HG03565 (cell line): ENCODE measurements around the gene EPHA7.

Experiments used
- ATAC-seq: cut with Tn5 transposase; IDR thresholded peaks from one replicate; pipeline ENCODE4 v1.9.1; 2021; ENCODE audit warnings: mild to moderate bottlenecking, moderate library complexity; ENCODE audit not compliant: unreplicated experiment

EPHA7 gene

DNA sequence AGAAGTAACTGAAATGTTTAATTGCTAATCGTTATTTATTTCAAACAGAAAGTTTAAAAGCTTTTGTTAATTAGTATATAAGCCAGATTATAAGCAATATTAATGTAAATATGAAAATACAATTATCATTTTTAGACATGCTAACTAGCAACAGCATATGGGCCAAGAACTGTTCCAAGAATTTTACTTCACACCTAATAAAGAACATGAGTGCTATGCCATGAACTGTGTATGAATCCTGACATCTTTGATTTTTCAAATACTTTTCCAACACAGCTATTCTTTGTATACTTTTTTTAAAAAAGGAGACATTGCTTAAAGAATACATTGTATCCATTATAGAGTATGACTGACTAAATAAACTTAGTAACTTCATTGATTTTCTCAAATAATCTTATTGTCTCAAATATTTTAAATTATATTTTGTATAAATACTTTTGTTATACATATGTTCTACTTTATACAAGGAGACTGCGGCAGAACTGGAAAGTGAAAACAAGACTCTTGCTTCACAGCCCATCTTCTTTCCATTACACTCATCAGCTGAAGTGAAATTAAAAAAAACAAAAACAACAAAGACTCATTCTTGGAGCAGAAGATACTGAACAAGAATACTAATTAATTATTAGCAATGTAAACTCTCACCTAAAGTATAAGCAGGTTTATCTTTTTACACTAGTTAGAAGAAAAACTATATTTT, 89.9 kb downstream of the EPHA7 start:
- ATAC-seq: no peak

DNA sequence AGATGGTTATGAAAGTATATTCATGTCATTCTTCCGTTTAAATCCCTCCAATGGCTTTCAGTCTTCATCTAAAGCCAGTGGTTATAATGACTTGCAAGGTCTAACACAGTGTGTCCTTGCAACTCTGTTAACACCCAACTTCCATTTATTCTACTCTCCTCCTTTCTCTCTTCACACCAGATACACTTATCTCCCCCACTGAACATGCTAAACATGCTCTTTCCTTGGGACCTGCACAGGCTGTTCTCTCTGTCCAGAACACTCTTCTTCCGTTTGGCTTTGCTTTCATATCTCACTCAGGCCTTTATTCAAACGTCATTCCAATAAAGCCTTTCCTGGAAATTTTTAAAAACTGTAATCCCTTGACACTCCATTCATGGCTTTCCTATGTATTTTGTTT, 91.5 kb downstream of the EPHA7 start:
- ATAC-seq: no peak

DNA sequence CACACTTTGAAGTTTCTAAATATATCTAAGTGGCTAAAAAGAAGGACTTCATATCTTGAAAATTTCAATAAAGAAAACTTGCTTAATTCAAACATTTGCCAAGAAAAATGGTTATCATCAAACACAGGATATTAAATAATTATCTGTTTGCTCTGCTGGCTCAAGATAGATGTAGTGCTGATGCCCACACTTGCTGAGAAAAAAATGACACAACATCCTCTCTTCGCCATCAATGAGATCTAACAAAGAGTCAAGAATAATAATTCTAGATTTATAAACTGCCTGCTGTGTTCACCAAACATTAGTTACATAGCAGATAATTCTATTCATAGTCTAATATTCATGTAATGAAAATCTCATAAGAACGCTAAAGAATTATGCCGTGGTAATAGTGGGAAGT, 93.6 kb downstream of the EPHA7 start:
- ATAC-seq: no peak

DNA sequence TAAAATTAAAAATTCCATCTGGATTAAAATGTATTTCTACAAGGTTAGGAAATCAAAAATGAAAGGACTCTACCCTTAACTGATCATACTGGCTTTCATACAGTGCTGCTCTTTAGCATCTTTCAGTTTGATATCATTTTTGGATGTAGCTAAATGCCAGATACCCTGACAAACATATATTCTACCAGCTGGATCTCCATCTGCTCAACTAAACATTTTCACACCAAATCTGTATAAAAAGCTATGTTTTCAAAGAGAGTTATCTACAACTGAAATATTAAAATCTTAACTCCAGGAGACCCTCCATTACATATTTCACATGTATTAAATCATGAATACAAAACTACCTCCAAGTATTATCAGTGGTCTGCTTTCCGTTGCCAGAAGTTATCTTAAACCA, 95.7 kb downstream of the EPHA7 start:
- ATAC-seq: no peak

DNA sequence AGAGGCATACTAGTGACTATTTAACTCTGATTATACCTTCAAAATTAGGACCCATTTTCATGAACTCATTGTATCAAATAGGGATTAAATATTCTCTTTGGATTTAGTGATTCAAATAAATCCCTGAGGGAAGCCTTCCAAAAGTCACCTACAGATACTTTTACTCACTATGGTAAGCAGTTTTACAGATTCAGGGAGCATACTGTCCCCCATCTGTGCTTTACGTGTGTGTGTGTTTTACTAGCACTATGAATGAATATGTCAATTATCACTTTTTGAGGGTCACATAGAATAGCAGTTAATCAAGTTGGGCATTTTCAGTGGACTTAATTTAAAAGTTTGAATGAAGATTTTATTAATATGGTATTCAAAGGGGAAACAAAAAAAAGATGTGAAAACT, 96.7 kb downstream of the EPHA7 start:
- ATAC-seq: no peak

DNA sequence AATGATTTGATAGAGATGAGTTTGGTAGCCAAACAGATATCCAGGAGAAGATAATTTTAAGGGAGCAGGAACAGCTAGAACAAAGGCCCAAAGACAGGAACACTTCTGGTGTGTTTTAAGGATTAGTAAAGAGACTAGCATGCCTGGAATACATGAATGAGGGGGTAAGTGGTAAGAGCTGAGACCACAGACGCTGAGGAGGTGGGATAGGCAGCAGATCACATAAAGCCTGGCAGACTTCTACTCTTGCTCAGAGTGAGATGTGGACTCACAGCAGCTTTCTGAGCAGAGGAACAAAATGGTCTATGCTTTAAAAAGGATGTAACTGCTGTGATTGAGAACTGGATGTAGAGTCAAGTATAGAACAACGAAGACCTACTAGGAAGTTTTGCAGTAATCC, 100.1 kb downstream of the EPHA7 start:
- ATAC-seq: no peak

DNA sequence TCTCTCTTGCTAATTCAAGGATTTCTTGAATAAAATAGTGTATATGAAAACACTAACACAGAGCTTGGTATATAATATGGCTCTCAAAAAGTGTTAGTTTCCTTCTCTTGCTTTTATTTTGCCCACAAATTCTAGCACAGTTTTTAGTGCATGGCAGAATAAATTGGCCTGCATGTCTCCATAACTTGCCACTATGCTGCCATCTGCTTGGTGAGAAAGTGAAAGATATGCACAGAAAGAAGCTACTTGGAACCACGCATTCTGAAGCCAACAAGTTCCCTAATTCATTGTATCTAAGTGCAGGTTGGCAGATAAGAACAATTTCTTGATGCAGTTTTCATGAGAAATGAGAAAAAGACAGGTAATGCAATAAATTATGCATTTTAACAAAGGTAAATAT, 101.2 kb downstream of the EPHA7 start:
- ATAC-seq: no peak

DNA sequence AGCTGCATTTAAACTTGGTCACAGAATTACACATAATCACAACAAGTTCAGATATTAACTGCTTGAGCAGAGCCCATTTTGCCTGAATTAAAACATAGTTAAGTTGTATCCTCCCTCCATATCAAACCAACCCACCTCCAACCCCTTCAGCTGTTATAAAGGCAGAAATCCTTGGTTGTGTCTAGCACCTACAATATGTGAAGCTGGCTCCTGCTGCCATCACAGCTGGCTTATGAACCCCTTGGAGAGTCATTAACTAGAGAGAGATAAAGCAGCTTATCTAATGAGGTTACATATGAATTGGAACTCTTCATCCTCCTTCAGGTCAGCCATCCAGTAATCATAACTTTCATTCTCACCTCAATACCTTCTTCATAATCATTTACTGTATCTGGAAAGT, 101.8 kb downstream of the EPHA7 start:
- ATAC-seq: no peak

DNA sequence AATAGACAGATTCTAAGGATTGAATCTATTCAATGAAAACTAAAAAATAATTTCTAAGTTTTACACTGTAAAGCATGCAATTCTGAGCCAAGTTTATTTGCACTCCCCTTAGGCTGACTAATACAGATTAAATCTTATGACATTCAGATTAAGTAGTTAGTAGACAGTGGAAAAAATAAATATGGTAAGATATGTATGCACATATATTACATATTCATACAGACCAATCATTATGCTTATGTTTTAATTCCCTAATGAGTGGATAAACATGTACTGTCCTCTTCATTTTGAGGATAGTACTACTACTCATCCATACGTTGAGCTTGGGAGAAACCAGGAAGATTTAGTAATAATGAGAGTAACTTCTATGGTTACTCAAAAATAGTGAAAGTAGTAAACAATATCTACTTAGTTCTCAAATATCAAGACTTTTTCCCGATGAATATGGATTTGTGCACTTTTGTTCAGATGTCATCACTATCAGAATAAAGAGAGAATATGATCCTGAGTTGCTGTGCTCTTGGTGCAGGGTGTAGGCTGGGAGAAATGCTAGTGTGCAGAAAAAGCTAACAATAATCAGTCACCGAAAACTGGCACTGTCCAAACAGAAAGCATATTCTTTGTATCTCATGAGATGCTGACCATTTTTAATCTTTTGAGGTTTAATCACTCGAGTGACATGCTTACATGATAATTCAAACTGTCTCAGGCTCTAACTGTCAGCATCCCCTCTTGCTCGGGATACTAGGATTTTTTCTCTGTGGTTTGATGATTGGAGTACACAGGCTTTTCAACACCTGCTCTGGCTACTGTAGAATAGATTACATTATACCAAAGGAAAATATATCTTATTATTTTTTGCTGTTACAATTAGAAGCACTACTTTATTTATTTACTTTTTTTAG, 111.6 kb downstream of the EPHA7 start:
- ATAC-seq: no peak

DNA sequence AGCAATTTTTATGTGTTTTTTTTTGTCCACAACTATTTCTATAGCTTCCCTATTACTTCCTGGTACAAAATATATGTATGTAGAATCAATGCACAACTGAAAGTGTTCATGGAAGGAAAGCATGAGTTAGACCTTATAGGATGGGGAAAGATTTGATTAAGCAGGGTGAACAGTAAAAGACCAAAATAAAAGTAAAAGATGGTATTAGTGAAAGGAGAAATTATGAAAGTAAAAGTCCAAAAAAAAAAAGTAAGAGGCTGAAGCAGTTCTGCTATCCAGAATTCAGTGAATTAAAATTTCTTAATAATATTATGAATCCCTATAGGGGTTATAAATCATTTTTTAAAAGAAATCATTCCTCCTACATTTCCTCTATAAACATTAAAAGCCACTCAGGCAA, 114.3 kb downstream of the EPHA7 start:
- ATAC-seq: no peak

DNA sequence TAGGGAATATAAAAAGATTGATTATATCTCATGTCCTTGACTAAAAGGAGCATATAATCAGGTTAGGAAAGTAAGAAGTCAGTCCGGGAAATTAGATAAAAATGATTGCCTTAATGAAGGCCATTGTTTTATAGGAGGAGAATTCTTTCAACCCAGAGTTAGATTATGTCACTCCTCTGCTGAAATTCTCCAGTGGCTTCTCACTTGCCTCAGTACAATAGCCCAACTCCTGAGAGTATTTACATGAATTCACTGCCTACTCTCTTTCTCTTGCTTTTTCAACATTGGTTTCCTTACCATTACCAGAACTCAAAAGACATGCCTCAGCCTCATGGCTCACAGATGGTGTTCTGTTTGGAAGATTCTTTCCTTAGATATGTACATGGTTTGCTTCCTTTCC, 114.9 kb downstream of the EPHA7 start:
- no peak for ATAC-seq

DNA sequence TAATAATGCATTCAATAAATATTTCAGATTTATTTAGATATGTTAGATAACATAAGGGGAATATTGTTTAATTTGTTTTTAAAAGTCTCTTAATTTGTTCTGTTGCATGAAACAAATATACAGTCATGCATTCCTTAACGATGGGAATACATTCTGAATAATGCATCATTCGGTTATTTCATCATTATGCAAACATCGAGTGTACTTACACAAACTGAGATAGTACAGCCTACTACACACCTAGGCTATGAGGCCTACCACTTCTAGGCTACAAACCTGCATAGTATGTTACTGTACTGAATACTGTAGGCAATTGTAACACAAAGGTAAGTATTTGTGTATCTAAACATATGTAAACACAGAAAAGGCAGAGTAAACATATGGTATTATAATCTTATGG, 118.7 kb downstream of the EPHA7 start:
- ATAC-seq: no peak

DNA sequence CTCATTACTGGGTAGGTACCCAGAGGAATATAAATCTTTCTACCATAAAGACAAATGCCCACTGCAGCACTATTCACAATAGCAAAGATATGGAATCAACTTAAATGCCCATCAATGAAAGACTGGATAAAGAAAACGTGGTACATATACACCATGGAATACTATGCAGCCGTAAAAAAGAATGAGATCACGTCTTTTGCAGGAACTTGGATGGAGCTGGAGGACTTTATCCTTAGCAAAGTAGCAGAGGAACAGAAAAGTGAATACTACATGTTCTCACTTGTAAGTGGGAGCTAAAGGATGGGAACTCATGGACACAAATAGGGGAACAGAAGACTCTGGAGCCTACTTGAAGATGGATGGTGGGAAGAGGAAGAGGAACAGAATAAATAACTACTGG, 119.7 kb downstream of the EPHA7 start:
- ATAC-seq: no peak

DNA sequence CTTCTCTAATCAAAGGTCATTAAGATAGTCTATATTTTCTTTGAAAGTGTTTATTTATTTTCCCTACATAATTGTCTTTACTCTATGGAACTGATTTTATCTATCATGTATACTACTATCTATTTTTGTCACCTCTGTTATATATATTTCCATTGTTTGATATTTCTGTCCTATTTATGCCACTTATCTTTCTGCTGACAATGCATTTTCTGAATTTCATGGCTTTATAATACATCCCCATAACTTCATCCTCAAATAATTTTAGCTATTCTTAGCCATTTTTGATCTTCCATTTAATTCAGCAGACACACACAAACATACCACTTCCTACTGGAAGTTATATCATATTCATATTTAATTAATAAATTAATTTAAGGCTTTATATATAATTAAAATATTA, 123.7 kb downstream of the EPHA7 start:
- ATAC-seq: no peak

DNA sequence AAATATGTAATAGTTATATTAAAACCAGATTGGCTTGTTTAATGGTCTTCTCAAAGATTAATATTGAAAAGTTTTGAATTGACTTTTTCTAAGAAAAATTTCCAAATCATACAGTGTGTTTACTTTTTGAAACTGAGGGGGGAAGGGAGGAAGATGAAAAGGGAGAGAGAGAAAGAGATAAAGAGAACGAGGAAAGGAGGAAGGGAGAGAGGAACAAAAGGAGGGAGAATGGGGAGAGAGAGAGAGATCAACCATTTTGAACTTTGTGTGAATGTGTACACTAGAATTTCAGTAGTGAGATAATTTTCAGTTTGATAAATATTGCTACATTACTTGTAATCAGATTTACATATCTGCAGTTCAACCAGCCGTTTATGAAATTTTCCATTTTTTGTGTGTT, 124.5 kb downstream of the EPHA7 start:
- no peak for ATAC-seq

DNA sequence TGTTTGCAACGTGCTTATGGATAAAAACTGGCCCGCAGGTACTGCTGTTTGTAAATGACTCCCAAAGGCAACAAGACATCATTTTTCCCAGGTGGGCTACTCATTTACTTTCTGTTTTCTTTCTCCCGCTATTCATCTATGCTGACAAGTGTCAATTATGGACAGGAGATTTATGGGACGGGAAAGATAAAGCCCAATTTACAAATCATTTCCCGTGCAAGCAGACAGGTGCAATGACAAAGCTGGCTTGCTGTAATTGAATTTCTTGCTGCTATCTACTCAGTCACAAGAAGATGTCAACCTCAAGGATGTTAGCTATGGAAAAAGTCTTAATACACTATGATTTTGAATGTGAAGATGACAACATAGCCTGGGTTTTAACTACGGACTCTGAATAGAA, 125.5 kb downstream of the EPHA7 start:
- ATAC-seq: no peak

DNA sequence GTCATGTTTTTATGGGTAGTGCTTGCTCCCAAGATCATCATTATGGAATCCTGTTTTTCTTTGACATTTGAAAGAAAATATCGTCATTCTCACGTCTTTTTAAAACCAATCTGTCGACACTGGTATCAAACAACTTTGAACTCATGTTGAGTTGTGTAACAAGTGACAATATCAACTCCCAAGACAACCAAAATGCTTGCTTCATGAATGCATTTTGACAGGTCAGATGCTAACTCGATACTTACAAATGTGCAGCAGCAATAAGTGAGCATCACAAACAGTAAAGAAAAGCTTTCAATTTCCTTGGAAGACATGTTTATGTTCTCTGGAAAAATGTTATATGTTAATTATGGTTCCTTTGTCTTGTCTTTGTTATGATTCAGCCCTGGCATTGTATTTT, 125.9 kb downstream of the EPHA7 start:
- no peak for ATAC-seq

DNA sequence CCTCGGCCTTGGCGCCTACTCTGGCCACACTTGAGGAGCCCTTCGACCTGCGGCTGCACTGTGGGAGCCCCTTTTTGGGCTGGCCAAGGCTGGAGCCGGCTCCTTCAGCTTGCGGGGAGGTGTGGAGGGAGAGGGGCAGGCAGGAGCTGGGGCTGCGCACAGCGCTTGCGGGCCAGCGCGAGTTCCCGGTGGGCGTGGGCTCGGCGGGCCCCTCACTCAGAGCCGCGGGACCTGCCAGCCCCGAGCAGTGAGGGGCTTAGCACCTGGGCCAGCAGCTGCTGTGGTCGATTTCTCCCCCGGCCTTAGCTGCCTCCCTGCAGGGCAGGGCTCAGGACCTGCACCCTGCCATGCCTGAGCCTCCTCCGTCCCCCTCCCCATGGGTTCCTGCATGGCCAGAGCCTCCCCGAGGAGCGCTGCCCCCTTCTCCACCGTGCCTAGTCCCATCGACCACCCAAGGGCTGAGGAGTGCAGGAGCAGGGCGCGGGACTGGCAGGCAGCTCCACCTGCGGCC, 136.8 kb downstream of the EPHA7 start:
- ATAC-seq: no peak

DNA sequence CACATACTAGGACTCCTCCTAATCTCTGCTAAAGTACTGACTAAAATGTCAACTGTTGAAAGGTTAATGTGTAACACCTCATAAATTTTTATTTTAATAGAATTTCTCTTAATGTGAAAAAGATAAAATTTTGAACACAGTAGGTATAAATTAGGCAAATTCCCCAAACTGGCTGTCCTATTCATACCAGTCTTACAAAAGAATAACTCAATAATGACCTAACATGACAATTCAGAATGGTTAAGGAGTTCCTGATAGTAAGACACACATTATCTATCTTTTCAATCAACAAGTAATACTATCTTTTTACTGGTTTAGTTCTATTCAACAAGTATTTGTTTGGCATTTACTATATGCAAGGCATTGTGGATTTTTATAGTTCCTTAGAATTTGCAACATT, 141.1 kb downstream of the EPHA7 start:
- no peak for ATAC-seq

DNA sequence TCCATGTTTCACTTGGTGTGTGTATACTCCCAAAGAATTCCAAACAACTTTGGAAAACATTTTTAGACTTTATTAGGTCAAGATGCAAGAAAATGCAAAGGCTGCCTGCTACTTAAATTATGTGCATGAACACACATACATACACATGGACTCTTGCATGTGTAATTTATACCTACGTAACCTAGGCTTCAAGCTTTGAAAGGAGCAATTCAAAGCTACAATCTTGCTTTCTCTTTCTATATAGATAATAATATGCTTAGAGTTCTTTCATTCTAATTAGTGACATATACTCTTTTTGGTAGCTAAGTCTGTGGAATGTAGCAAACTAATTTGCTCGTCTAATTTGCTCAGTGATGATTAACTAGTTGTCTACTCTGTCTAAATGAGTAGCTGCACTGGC, 146.5 kb downstream of the EPHA7 start:
- no peak for ATAC-seq

DNA sequence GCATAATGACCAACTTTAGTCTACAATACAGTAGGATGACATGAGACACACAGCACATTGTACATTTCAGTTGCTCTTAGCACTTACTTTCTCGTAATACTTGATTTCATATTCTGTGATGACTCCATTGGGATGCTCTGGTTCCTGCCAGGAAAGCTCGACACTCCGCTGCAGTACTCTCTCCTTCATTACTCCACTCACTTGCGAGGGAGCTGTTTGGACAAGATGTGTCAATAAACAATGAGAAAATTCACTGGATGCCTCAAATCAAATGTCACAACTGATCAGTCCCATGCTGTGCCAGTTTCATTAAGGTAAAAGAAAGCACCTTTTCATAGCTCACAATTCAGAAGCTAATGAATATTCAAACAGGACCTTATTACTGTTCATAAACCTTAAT, 147.1 kb downstream of the EPHA7 start:
- ATAC-seq: no peak

DNA sequence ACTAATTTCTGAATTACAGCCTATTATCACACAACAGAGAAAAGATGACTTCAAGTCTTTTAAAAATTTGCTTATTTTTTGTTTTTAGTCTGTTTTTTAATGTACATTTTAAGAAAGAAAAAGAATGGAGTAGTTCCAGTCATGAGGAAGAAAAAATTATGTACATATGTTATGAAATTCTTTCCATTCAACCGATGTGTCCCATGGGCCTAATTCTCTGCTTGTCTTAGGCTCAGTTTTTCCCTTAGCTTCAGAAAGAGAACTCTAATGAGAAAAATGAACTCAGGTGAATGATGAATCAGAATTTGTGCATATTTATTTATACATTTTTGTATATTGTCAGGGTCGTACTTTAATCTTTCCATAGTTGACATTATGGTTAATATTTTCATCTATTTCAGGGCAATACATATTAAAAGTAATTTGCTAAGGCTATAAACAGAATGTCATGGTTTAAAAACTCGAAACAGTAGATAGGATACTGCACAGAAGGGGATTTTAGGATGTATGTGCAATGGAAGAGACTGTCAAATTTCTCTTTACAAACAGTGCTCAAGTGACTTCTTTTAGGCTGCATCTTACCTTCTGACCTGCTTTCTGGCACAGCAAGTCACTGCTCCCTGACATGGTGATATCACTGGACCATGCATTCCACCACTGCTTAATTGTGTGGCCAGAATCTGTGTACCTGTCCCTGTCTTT, 153.1 kb downstream of the EPHA7 start:
- no peak for ATAC-seq
